Posterior cingulate gyrus (tissue), 11 donors: ENCODE data around the gene BROX.
"Not testable (repeated sequence)": the region's sequence is repeated elsewhere in the genome, so short reads cannot be mapped to it uniquely, and the experiment has no call there.

ENCODE experiments used
- DNase-seq, 10 donors: peaks; one replicate each; pipeline versions ENCODE4 v3.0.0 to v3.0.0-alpha.2; 2020 to 2021; ENCODE audit warnings: mixed read lengths in 3 of 10
- intact Hi-C: fragments of 100-400 bp; cut with DNase I; formaldehyde crosslinking; loops from one replicate; pipeline ENCODE4 v1.15.1; 2023

The BROX gene

DNA sequence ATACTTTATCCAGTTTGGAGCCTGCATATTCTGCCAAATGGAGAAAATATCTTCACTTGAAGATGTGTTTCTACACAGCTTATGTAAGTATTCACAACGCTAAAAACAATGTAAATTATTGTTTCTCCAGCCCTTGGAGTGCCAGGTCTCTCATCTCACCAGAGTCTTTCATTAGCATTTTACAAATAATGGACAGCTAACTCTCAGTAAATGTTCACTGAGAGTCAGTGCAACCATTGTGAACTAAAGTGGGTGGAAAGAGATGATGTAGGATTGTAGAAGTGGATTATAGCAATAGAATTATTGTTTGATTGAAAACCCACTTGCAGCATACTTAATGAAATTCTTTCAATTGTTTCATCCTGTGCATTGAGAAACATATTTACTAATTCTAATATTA, 16.4 kb downstream of the BROX start:
- intact Hi-C loops = no loop called here
- no peak for DNase-seq

DNA sequence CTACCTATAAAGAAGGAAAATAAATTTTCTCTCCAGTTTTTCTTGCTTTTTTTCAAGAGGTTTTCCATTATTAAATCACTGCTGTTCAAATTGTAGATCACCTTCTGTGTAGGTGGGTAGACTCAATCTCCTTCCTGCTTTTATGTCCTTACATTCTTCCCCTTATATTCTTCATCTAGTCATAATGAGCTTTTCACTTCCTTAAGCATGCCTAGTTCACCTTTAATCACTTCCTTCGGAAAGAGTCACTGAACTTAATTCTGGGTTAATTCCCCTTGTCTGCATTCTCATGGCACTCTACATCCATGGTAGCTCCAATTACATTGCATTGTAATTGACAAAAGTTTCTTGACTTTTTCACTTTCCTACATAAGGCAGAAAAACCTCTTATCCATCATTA, 18.5 kb downstream of the BROX start:
- intact Hi-C loops = no loop called here
- DNase-seq = no peak

DNA sequence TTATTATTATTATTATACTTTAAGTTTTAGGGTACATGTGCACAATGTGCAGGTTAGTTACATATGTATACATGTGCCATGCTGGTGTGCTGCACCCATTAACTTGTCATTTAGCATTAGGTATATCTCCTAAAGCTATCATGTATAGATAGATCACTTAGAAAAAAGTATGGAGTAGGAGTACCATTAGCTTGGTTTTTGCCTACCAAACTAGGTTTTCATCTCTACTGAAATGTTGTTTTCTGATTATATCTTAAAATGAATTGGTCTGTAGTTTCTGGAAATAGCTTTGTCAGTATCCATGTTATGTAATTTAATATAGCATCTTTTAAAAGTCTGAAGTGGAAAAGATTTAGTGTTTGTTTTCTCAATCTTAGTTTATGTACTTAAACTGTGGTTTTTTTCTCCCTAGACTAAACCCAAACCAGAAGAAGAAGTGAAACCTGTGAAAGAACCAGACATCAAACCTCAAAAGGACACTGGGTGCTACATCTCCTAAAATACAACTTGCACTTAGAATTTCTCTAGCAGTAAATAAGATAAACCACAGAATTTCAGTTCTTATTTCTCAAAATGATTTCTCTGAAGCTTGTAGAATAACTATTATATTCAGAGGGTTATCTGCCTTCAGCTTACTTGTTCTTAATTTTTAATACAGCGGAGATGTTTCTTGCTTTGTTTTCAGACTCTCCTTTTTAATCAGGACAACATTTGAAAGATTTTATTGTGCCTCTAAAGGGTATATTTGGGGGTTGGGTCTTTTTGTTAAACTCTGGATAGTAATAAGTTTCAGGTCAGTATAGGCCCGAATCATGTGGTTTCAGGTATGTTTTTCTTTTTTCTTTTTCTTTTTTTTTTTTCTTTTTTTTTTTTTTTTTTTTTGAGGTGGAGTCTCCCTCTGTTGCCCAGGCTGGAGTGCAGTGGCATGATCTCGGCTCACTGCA, 20.1 kb downstream of the BROX start:
- intact Hi-C loops = no loop called here
- DNase-seq = no peak

DNA sequence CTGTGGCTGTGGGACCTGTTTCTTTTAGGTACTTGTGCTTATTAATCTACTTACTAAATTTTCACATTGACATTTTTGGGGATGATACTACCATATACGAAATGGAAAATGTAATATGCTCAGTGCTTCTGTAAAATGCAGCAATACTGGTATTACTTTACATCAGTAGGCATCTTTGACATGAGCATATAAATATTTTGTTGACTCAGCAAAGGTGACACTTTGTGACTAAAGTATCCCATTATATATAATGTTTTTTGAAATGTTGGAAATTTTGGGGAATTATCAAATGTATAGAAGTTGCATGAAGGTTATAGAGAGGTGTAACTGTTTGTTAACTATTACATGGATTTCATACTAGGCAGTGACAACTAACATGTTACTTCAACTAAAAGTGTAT, 22.4 kb downstream of the BROX start:
- intact Hi-C loops = loop anchor here (5.0 kb wide), 1 partner anchor 358 kb away; no protein-coding TSS in a partner anchor
- no peak for DNase-seq

DNA sequence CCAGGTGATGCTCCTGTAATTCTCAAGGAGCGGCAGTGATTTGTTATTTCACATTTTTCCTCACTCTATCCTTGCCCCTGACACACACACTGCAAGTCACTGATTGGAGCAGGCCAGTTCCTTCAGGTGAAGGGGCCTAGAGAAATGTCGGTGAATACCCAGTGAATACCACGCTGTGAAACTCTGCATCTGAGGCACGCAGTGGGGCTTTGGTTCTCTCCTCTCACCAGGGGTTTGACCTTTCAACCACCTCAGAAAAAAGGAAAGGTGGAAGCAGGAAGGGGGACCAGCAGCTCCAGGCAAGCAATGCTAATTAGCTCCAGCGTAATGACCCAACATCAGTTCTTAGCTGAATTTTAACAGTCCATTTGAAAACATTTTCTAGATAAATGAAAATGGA, 24.1 kb downstream of the BROX start:
- intact Hi-C loops = loop anchor here (5.0 kb wide), 1 partner anchor 356 kb away; no protein-coding TSS in a partner anchor
- no peak for DNase-seq

DNA sequence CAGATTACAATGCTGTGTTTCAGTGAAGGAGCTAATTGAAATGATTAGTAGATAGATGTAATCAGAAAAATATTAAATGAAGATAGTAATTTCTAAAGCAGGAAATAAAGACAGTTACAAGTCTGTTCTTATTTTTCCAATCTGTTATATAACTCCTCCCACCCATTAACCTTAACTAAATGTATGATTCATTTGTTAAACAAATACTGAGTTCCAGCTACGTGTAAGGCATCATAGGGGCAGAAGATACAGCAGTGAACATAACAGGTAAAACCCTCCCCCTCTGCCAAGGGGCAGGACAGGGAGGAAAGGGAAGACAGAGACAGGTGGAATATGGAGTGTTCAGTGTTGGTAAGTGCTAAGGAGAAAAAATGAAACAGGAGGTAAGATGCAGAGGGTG, 24.6 kb downstream of the BROX start, which contains the start of gene FAM177B:
TSS of gene FAM177B (plus strand) at position 231 of the 400 bp plus-strand sequence. CDS start 9,344 bp downstream, outside the sequence.
- intact Hi-C loops = loop anchor here (5.0 kb wide), 1 partner anchor 355 kb away; no protein-coding TSS in a partner anchor
- DNase-seq = no peak

DNA sequence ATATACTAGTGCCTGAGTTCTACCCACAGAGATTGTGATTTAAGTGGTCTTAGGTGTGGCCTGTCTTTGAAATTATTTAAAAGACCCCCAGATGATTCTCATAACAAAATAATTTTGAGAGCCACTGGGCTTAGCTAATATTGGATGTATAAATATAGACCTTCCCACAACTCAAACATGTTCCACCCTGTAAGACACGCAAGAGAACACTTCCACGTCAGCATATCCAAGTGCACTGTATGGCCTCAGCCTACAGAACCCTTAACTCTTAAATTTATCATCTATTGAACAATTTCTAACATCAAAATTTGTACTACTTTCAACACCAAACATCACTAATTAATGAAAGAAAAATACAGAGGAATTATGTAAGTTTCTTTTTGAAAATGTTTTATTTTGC, 27.1 kb downstream of the BROX start:
- DNase-seq = no peak
- intact Hi-C loops = loop anchor here (5.0 kb wide), 1 partner anchor 353 kb away; no protein-coding TSS in a partner anchor

DNA sequence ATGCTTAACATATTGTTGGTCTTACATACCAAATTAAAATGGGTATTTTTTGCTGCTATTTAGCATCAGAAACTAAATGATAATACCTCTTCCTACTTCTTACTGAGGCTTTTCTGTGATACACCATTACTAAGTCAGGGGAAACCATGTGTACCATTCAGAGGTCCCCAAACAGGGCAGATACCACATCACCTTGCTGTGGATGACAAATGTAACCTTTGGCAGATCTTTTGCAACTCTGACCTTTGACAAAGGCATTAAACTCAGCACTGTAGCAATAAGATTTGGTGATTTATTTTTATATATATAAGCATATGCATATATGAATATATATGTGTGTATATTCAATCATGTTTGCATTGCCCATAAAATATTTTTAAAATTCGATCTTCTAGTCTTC, 27.6 kb downstream of the BROX start:
- intact Hi-C loops = loop anchor here (5.0 kb wide), 1 partner anchor 352 kb away; no protein-coding TSS in a partner anchor
- no peak for DNase-seq

DNA sequence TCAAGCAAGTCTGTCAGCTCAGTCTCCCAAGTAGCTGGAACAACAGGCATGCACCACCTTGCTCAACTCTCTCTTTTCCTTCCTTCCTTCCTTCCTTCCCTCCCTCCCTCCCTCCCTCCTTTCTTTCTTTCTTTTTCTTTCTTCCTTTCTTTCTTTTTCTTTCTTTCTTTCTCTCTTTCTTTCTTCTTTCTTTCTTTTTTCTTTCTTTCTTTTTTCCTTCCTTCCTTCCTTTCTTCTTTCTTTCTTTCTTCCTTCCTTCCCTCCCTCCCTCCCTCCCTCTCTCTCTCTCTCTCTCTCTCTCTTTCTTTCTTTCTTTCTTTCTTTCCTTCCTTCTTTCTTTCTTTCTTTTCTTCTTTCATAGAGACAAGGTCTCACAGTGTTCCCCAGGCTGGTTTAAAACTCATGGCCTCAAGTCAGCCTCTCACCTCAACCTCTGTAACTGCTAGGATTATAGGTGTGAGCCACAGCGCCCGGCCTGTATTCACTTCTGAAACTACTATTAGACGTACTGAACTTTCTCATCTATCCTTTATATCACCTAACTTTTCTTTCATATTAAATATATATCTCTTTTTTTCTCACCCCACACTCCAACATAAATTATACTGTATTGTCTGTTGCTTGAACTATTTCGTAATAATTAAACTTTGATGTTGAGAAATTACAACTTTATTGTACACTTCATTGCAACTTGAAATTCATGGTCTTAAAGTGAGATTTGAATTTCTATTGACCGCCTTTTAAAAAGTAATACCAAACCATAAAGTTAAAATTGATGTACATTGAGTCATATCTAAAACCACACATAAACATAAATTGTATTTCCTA, 29.5 kb downstream of the BROX start:
- intact Hi-C loops, DNase-seq: not testable (repeated sequence)

DNA sequence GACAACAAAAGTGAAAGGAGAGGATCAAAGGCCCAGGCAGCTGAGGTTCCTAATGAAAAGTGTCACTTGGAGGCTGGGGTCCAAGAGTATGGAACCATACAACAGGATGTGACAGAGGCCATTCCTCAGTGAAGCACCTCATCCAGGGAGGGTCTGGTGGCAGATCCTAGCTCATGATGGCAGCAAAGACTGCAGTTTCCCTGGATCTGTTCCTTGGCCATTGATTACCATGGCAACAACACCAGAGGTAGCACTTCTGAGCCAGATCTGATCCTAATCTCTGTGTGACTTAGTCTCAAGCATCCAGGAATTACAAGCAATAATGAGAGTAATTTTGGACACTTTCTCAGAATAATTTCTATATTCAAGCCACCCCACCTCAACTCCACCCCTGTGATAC, 37.6 kb downstream of the BROX start:
- intact Hi-C loops = no loop called here
- DNase-seq = peak in 1 of 10 donors; percentile 70

DNA sequence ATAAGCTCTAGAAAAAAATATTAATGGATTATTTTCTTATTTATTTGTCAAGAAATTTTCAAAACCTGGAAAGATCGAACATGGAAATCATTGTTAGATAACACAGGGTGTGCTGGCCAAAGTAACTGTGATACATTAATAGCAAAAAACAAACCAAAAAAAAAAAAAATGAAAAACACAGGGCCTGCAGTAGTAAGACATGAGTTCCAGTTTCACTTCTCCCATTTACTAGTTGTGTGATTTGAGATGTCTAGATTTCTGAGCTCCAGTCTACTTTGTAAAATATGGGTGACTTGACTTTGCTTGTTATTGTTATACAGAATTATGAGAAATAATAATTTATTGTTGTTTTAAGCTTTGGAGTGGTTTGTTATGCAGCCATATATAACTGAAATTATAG, 38.3 kb downstream of the BROX start:
- intact Hi-C loops = no loop called here
- no peak for DNase-seq

DNA sequence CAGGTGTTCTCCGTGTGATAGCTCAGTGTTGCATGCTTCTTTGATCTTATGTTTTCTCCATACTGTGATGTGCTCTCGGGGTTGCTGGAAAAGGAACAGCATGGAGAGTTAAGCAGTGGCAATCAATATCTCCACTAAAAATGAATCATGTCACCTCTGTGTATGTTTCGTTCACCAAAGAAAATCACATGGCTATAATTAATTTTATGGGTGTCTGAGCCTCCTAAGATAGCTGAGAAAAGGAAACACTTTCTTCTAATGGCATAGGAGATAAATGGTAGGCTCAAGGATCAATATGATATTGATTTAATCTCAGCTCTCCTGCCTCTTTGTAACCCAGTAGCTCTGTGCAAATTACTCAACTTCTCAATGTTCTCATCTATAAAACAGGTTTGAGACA, 38.9 kb downstream of the BROX start:
- no peak for DNase-seq
- intact Hi-C loops = no loop called here

DNA sequence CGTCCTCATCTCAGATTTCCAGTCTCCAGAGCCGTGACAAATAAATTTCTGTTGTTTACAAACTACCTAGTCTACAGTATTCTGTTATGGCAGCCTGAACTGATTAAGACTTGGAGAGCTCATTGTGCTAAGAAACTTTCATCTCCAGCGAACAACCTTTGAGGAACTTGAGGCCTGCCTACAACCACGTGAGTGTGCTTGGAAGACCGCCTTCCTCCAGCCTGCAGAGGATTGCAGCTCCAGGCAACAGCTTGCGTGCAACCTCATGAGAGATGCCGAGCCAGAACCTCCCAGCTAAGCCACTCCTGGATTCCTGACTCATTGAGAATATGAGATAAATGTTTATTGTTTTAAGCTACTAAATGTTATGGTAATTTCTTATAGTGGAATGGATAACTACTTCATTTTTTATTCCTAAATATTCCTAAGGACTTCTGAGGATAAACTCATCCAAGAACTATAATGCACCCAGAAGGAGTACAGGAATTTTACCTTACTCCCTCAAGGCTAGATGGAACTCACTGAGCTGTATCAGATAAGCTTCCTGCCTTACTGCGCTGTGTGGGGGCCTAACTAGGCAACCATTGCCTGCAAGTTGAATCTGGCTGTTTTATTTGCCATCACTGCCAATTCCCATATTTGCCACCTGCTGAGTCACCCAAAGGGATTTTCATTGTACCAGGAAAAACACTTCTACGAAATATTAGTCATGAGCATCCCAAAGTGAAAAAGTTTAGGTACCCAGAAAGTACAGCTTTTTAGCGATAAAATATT, 42.2 kb downstream of the BROX start:
- intact Hi-C loops = no loop called here
- DNase-seq = peak in 9 of 10 donors; percentile 18 to 92 (median 41)

DNA sequence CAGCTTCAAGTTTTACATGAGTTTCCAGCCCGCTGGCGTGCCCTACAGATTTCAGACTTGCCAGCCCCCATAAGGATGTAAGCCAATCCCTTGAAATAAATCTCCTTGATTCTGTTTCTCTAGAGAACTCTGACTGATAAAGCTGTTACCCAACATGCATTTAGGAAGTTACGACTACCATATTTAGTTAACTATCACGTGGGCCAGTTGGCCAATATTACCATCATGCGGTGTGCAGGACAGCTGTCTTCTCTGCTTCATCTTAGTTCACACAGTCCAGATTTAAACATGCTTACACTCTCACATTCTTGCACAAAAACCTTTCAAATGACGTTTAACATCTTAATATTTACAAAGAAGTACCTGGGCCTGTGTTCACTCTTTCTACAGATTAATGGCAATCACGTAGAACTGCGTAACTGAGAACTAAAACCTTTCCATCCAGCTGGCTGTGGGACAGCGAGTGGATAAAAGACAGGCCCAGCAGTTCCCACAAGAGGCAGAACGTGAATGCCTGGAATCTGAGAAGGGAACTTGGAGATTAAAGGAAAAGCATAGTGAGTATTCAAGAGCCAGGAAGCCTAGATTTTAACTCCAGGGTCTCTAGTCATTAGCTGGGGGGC, 45.4 kb downstream of the BROX start:
- DNase-seq = no peak
- intact Hi-C loops = no loop called here

DNA sequence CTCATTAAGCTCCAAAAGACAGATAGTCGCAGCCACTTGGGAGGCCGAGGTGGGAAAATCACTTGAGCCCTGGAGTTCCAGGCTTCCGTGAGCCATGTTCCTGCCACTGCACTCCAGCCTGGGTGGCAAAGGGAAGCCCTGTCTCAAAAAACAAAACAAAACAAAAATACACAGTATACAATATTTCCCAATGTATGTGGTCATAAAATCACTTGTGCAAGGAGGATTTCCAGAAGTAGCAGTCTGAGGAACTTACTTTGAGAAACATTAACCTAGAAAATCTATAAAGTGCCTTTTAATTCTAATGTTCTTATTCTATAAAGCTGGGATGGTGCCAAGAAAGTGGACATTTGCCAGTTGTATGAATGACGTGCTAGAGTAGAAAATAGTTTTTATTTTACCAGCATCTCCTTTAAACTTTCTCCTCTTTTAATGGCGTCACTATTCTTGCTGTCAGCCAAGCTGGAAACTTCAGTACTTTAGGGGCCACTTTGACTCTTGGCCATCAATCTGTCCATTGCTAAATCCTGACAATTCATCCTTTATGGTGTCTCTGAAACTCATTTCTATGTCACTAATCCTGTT, 47.2 kb downstream of the BROX start:
- no peak for DNase-seq
- intact Hi-C loops = no loop called here

DNA sequence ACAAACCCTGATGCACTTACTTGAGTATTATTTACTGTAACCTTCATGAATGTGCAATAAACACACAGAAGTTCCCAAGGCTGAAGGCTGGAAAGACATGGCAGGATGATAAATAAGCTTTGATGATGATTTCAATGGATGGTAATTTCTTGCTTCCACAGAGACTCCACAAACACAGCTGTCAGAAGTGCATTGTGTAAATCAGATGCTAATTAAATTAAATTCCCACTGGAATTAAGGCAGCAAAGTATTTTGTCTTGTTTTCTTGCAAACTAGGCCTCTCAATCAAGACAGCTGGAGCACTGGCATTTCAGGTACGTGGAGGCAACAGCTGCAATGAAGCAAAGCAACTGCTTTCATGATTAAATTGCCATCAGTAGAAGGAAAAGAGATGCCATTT, 48.7 kb downstream of the BROX start:
- no peak for DNase-seq
- intact Hi-C loops = no loop called here

DNA sequence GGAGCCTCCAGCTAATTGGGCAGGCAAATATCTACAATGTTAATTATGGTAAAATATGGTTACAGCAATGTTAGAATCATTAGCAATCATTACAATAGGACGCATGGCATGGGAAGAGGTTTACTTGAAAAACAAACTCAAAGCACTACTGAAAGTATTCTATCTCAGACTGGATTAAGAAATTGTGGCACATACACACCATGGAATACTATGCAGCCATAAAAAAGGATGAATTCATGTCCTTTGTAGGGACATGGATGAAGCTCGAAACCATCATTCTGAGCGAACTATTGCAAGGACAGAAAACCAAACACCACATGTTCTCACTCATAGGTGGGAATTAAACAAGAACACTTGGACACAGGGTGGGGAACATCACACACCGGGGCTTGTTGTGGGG, 49.8 kb downstream of the BROX start:
- intact Hi-C loops, DNase-seq: not testable (repeated sequence)

DNA sequence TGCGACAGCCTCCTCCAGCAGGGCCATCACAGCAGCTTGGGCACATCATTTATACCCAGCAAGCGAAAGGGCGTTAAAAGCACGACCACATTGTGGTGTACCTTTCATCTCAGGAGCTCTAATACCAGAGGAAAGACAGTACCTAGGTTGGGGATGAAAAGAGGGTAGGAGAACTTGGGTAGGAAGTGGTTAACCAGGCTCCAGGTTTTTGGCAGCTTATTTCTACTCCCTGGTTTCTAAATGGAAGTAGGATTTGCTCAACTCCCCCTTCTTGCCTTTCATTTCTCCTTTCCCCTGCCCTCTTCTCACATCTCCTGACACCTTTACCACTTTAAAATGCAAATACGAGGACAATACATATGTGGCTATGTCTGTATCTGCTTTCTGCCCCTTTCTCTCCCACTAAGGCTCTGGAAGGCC, 54.8 kb downstream of the BROX start:
- no peak for DNase-seq

DNA sequence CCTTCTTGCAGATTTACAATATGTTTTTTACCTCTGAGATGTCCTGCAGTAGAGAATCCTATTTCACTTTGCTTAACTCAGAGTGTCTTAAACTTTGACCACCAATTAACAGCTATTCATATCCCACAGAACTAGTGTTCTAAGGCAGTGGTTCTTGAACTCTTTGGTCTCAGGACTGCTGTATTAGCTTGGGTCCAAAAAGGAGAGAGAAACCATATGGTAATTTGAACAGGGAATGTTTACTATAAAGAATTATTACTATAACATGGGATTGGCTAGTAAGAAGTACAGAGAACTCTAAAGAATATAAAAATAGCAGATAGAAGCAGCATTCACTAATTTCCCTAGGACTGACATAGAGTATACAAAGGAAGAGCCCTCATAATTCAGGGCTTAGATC, 56.2 kb downstream of the BROX start:
- intact Hi-C loops = no loop called here
- no peak for DNase-seq

More for the DNA sequence above, 54.8 kb downstream of the BROX start:
- intact Hi-C loops = no loop called here
